Fibroblast of skin of right biceps (primary cell): ENCODE results near the gene TUBB2B.
"Not testable (repeated sequence)": the region's sequence is repeated elsewhere in the genome, so short reads cannot be mapped to it uniquely, and the experiment has no call there.

Source experiments
- DNase-seq: peaks from one replicate; pipeline ENCODE4 v3.0.0-alpha.2; 2013

The TUBB2B gene

GRCh38 chr6:3209114-3210023, 18.1 kb downstream of the TUBB2B start:
- peak; percentile 99 for DNase-seq

- DNase-seq = no peak
Measured at GRCh38 chr6:3208775-3209113, 18.7 kb downstream of the TUBB2B start.

- DNase-seq = peak; percentile 94
Measured at GRCh38 chr6:3208098-3208774, 19.2 kb downstream of the TUBB2B start.

GRCh38 chr6:3206339-3207015, 21.0 kb downstream of the TUBB2B start:
- no peak for DNase-seq

- peak; percentile 97 for DNase-seq
Measured at GRCh38 chr6:3205913-3206312, 21.5 kb downstream of the TUBB2B start.

- DNase-seq = no peak
Measured at GRCh38 chr6:3204921-3205320, 22.5 kb downstream of the TUBB2B start.

GRCh38 chr6:3202999-3203696, 24.3 kb downstream of the TUBB2B start:
- peak; percentile 62 for DNase-seq

GRCh38 chr6:3201388-3201787, 26.1 kb downstream of the TUBB2B start:
- DNase-seq = no peak

GRCh38 chr6:3200682-3201081, 26.8 kb downstream of the TUBB2B start:
- DNase-seq = no peak

GRCh38 chr6:3199382-3199781, 28.1 kb downstream of the TUBB2B start:
- DNase-seq = no peak

GRCh38 chr6:3197734-3198133, 29.7 kb downstream of the TUBB2B start:
- not testable (repeated sequence) for DNase-seq

- DNase-seq = no peak
Measured at GRCh38 chr6:3196770-3197169, 30.7 kb downstream of the TUBB2B start.

GRCh38 chr6:3195695-3196497, 31.6 kb downstream of the TUBB2B start:
- DNase-seq = no peak

GRCh38 chr6:3195420-3195694, 32.1 kb downstream of the TUBB2B start:
- no peak for DNase-seq

GRCh38 chr6:3194535-3195419, 32.7 kb downstream of the TUBB2B start:
- peak; percentile 39 for DNase-seq

- no peak for DNase-seq
Measured at GRCh38 chr6:3193102-3193849, 34.2 kb downstream of the TUBB2B start.

GRCh38 chr6:3190779-3191178, 36.7 kb downstream of the TUBB2B start:
- no peak for DNase-seq

- no peak for DNase-seq
Measured at GRCh38 chr6:3190056-3190455, 37.4 kb downstream of the TUBB2B start.

GRCh38 chr6:3189192-3189591, 38.3 kb downstream of the TUBB2B start:
- DNase-seq = not testable (repeated sequence)

GRCh38 chr6:3188262-3188661, 39.2 kb downstream of the TUBB2B start:
- DNase-seq = no peak

- DNase-seq = no peak
Measured at GRCh38 chr6:3186974-3187382, 40.5 kb downstream of the TUBB2B start.
